HG03442 (cell line): ENCODE measurements around the gene GNS.

Source experiments
- ATAC-seq: cut with Tn5 transposase; IDR thresholded peaks from one replicate; pipeline ENCODE4 v1.9.1; 2021; ENCODE audit warnings: mild to moderate bottlenecking, moderate library complexity; ENCODE audit not compliant: unreplicated experiment

Gene GNS

GRCh38 chr12:64739778-64740177 lies 19.4 kb downstream of the GNS start:
- no peak for ATAC-seq

DNA sequence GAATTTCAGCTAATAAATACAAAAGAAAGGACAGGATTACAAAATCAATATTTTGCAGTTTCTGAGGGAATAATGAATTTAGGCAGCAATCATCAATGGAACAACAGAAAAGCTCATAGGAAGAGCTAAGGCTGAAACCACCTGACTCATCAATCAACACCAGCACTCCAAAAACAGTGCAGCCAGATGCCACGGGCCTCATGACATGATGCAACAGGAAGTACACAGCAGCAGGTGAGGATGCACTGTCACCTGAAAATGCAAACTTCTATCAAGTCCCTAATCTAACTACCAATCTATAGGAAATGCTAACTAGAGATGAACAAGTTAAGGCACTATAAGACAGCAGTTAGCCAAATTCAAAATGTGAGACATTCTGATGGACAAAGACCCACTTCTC lies 21.7 kb downstream of the GNS start:
- ATAC-seq, result no peak

- no peak for ATAC-seq
These were observed 22.4 kb downstream of the GNS start for GRCh38 chr12:64736771-64737170.

DNA sequence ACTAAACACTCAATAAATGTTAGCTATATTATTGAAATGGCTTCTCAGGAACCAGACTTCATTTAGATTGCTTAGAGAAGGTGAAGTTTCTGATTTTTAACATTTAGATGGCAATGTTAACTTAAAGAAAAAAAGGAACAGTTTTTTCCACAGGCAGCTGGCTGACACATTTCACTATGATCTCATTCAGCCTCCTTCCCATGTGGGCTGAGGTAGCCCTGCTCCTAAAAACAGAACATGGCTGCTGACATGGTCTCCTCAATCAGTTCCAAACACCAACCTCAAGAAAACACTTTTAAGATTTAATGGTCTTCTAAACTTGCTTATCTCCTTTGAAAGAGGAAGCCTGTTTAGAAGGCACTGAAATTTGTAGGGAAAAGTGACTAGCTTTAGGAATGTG lies 23.8 kb downstream of the GNS start:
- no peak for ATAC-seq

- ATAC-seq, result no peak
These were observed 25.3 kb downstream of the GNS start for GRCh38 chr12:64733857-64734256.

DNA sequence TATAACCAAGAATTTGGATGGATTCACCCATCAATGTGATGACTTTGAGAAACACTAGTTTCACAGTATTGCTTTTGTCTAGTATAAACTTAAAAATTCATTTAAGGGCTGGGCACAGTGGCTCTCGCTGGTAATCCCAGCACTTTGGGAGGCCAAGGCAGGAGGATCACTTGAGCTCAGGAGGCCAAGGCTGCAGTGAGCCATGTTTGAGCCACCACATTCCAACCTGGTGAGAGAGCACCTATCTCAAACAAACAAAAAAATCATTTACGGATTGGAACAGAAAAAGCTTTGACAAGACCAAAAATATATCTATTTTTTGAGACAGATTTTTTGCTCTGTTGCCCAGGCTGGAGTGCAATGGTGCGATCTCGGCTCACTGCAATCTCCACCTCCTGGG lies 27.5 kb downstream of the GNS start:
- no peak for ATAC-seq

DNA sequence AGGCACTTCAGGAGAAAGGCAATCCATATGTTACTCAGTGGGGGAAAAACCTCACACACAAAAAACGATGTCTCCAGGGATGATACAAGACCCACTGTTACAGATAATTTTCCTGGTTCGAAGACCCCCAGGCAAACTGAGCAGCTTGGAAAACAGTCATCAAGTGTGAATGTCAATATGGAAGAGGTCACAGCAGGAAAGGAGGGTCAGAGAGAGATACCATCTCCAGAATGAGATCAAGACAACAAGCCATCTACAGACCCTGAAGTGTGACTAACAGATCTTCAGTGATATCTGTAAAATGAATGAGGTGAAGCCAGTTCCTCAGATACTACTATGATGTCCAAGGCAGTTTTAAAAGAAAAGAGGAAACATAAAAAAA lies 28.6 kb downstream of the GNS start:
- no peak for ATAC-seq

DNA sequence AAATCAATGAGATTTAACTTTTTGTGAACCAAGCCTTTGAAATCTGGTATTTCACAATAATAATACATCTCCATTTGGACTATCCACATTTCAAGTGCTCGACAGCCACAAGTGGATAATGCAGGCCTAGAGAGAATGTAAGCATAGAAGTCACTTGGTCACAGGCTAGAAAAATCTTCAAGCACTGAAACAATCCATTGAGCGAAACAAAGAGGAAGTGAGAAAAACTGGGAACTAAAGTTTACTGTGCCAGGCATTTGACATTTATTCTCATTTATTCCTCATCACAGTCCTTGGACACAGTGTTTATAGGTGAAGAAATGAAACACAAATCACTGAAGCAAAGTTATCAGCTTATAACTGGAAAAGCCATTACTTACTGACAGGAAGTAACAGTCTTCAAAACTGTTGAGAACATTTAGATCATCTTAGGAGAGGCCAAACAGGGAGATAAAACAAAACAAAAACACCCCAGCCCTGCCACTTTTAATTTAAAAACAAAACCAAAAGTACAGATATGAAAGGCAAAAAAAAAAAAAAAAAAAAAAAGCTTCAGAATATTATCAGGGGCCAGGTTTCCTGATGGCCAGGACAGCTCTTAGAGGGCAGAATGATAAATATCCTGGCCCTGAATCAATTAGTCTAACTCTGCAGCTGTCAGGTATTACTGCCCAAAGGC lies 29.2 kb downstream of the GNS start:
- ATAC-seq, result peak; percentile 59

DNA sequence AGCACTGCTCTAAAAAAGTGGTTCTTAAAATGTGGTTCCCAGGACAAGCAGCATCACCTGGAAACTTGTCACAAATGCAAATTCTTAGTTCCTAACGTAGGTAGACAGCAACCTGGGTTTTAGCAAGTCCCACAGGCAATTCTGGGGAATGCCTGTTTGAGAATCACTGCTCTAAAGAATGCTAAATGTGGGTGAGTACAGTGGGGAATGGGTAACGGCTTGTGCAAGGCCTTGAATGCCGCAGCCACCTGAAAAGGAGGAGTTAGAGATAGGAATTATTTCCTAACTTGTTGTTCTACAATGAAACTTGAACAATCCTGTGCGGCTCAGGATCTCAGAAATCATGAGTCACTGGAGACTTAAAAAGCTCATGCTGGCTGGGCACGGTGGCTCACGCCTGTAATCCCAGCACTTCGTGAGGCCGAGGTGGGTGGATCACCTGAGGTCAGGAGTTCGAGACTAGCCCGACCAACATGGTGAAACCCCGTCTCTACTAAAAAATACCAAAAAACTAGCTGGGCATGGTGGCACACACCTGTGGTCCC lies 34.9 kb downstream of the GNS start:
- ATAC-seq, result no peak

GRCh38 chr12:64723630-64724029 lies 35.6 kb downstream of the GNS start:
- no peak for ATAC-seq

DNA sequence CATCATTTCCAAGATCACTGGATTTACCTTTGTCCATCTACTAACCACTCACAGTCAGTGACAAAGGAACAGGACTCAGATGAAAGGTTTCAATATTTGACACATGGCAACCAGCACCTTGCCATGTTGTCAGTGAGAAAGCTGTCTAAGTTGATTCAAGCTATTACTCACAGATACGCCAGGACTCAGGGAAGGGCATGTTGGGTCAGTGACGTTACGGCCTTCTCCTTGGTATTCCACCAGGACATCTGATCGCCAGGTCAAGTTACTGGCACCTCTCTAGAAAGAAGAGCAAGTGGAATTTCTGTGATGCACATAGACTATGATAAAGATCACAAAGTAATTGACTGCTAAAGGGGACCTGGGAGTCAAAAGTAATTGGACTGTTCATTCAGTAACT lies 36.4 kb downstream of the GNS start:
- ATAC-seq, result no peak

DNA sequence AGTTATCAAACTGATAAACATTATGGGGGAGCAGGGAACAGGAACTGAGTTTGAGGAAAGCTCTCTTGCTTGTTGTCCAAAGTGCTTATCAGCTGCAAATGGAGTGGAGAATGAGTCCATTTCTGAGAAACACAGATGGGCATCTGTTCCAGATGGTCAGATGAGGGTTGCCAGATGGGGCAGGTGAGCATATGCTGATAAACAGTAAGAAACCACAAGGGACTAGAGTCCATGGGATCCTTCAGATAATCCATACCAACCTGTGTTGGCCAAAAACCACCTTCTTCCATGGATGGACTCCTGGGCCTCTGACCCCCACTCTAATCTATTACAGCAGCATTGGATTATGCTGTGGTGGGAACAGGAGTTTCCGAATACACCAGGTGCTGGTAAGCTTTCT lies 38.3 kb downstream of the GNS start:
- ATAC-seq, result no peak

GRCh38 chr12:64718649-64719048 lies 40.6 kb downstream of the GNS start:
- no peak for ATAC-seq

DNA sequence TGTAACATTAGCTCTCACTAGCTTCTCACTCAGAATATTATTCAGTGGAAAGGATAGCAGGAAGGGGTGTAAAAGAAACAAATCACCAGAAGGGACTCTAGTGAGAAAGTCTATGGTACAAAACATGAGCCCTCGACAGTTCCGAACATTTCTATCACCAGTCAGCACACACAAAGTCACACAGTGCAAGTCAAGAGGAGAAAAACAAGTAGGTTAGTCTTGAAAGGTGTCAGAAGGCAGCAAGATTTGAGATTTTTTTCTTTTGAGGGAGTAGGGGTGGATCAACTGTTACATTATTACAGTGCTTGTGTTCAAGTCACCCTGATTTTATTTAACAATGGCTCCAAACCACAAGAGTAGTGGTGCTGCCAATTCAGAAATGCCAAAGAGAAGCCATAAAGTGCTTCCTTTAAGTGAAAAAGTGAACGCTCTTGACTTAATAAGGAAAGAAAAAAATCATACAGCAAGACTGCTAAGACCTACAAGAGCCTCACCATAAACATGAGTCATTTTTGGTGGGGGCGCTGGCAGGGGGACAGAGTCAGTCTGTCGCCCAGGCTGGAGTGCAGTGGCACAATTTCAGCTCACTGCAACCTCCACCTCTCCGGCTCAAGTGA lies 42.3 kb downstream of the GNS start:
- ATAC-seq, result no peak

DNA sequence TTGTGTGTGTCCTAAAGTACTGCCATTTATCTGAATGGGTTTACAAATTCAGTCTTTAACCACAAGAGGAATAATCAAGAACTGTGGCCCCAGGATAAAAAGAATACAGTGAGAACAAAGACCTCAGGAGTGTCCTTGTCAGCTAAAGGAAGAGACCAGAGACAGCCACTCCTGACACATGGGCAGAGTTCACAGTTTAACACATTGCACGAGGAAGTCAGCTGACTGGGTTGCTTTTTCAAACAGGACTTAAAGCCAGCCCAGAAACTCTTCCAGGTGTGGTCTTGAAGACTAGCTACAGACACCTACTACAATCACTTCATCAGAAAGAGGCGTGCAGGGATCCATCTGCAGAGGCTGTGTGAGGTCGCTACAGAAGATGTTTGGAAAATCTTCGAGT lies 42.8 kb downstream of the GNS start:
- no peak for ATAC-seq

- ATAC-seq, result peak; percentile 70
These were observed 44.6 kb downstream of the GNS start for GRCh38 chr12:64714551-64714968.

DNA sequence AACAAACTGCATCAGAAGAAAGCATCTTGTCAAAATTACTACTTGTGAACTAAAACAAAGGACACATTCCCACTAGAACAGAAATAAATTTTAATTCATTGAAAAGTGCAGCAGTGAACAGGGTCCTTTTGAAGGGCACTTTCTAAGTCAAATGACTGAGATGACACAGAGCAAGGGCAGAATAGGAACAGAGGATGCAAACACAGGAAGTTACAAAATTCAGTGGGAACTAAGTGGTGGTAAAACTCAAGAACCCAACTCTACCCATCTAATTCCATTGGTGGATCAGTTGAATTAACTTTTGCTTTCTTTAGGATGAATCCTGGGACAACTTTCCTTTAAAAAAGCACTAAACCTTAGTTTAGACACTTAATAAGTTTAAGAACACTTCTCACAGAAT lies 45.8 kb downstream of the GNS start:
- no peak for ATAC-seq

DNA sequence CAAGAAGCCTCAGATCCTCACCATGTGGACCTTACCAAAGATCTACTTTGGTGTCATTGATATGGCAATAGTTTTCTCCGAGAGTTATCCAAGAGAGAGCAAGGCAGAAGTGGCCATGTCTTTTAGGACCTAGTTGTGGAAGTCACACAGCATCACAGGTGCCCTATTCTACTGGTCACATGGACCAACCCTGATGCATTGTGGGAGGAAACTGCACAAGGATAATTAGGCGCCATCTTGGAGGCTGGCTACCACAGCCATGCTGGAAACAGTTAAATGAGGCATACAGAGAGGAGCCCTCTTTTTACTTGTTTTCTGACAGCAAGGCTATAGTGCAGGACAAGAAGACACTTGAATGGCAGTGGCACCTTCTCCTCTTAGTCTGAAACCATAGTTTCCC lies 49.8 kb downstream of the GNS start:
- no peak for ATAC-seq

- no peak for ATAC-seq
These were observed 51.3 kb downstream of the GNS start for GRCh38 chr12:64707926-64708325.

DNA sequence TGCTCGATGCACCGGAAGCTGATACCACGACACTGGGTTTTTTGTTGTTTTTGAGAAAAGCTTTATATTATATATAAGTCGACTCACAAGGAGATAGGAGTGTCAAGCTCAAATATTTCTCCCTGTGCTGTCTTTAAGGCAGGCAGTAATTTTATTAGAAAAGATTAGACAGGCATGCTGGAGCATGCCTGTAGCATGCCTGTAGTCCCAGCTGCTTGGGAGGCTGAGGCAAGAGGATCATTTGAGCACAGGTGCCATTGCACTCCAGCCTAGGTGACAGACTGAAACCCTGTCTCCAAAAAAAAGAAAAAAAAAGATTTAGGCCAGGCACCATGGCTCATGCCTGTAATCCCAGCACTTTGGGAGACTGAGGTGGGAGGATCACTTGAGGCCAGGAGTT lies 51.8 kb downstream of the GNS start:
- ATAC-seq, result no peak

DNA sequence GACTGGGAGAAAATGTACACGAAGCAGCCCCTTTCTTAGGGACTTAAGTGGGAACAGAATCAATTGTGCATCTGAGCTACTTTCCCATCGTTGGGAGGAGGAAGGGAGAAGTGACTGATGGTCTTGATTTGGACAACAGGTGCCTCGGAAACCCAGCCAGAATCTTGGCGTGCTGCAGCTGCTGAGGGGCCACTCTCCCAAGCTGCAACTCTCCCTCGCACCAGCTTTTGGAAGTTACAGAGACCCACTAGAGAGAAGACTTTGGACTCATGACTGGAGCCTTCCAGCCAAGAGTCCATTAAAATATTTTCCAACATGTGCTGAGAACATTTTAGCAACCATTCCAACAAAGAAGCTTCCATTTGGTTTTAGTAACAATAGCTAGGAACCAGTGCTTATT lies 52.3 kb downstream of the GNS start:
- ATAC-seq, result no peak

DNA sequence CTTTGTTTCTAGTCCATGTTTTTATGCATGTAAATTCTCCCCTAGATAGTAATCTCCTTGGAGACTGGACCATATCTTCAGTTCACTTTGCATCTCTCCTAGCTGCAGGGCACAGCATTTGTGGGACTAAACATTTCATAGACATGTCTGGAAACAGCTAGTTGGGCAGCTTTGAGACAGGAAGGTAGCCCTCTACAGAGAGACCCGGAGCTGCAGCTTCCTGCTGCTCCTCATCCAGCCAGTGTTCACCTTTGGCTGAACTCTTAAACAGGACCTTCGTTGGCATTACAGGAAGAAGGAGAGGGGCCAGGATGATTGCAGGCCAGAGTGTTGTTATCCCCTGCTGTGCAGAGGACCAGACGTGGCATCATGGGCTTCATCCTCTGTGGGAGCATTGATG lies 52.9 kb downstream of the GNS start:
- ATAC-seq, result no peak

GRCh38 chr12:64701283-64701682 lies 57.9 kb downstream of the GNS start:
- ATAC-seq, result no peak
